Keratinocyte (primary cell): ENCODE results near the gene PKD1. TPM values are rescaled to one million over a fixed set of nuclear protein-coding genes. Genes with fewer than 3 reads are reported as not detected.

Experiments
- DNase-seq: peaks from one replicate; pipeline ENCODE4 v3.0.0-alpha.2; 2011; ENCODE audit warnings: low read depth, missing footprints, low spot score
- FAIRE-seq: peaks from 2 replicates; lab custom pipeline; 2011; peaks lifted over from hg19 to GRCh38; lab: Jason Lieb, UNC
- H2AFZ ChIP-seq: 2 replicates; pipeline ENCODE4 v1.6.0; 2012; ENCODE audit warnings: low read length, control low read depth, inconsistent platforms; ENCODE audit not compliant: control insufficient read depth
- H3K27ac ChIP-seq: 2 replicates; pipeline ENCODE4 v1.5.1; 2011; ENCODE audit warnings: low read length; ENCODE audit not compliant: control insufficient read depth, insufficient read depth
- H3K27me3 ChIP-seq: 3 replicates; pipeline ENCODE4 v1.6.0; 2011; ENCODE audit warnings: low read length; ENCODE audit not compliant: control insufficient read depth, insufficient read depth; ENCODE audit errors: extremely low read depth
- H3K36me3 ChIP-seq, 2 experiments: 2 replicates in 1 of 2; 3 replicates in 1 of 2; pipeline ENCODE4 v1.5.1; 2011; ENCODE audit warnings: low read length in 2 of 2, mild to moderate bottlenecking in 1 of 2; ENCODE audit not compliant: control insufficient read depth in 2 of 2, insufficient read depth in 2 of 2; ENCODE audit errors: extremely low read depth in 1 of 2
- H3K4me1 ChIP-seq: 3 replicates; pipeline ENCODE4 v1.5.1; 2011; ENCODE audit warnings: low read length; ENCODE audit not compliant: control insufficient read depth, insufficient read depth; ENCODE audit errors: extremely low read depth
- H3K4me2 ChIP-seq: 3 replicates; pipeline ENCODE4 v1.6.0; 2011; ENCODE audit warnings: low read depth, low read length; ENCODE audit not compliant: control insufficient read depth, insufficient read depth; ENCODE audit errors: extremely low read depth
- H3K4me3 ChIP-seq, 3 experiments: fragments of 200-600 bp in 1 of 3; sonication (generic) in 1 of 3; 2 replicates in 2 of 3; 3 replicates in 1 of 3; pipeline ENCODE4 v1.5.1; 2011 to 2016; ENCODE audit warnings: low read length in 3 of 3, mild to moderate bottlenecking in 3 of 3, control low read depth in 2 of 3, inconsistent platforms in 1 of 3, low read depth in 1 of 3, mixed read lengths in 1 of 3, mixed run types in 1 of 3, moderate library complexity in 1 of 3; ENCODE audit not compliant: control insufficient read depth in 2 of 3, insufficient read depth in 2 of 3; ENCODE audit errors: extremely low read depth in 1 of 3
- H3K79me2 ChIP-seq: 2 replicates; pipeline ENCODE4 v1.6.0; 2012; ENCODE audit warnings: low read length; ENCODE audit not compliant: control insufficient read depth, insufficient read depth
- H3K9ac ChIP-seq: 3 replicates; pipeline ENCODE4 v1.6.0; 2011; ENCODE audit warnings: low read length; ENCODE audit not compliant: control insufficient read depth, insufficient read depth; ENCODE audit errors: extremely low read depth
- H3K9me1 ChIP-seq: 3 replicates; pipeline ENCODE4 v1.6.0; 2011; ENCODE audit warnings: low read length; ENCODE audit not compliant: control insufficient read depth, insufficient read depth; ENCODE audit errors: extremely low read depth
- H3K9me3 ChIP-seq: 2 replicates; pipeline ENCODE4 v1.5.1; 2012; ENCODE audit warnings: low read depth, low read length; ENCODE audit not compliant: control insufficient read depth
- H4K20me1 ChIP-seq: 3 replicates; pipeline ENCODE4 v1.6.0; 2011; ENCODE audit warnings: low read length; ENCODE audit not compliant: control insufficient read depth, insufficient read depth; ENCODE audit errors: extremely low read depth
- EZH2 ChIP-seq: IDR thresholded peaks from one replicate; pipeline ENCODE4 v1.6.1; 2012; ENCODE audit warnings: inconsistent platforms, mild to moderate bottlenecking, low read length, moderate library complexity
- dilution Hi-C: fragments of 300-500 bp; cut with MboI; formaldehyde crosslinking; loops from one replicate; pipeline ENCODE4 v1.7.0; 2020; ENCODE audit warnings: low sequenced_read_pairs; ENCODE audit not compliant: extremely low pct_ligation_motif_present
- polyA plus RNA-seq, 5 experiments: library from polyadenylated mRNA; depleted of rRNA in 3 of 5; stranded (reverse) in 3 of 5; stranded (forward) in 1 of 5; unstranded in 1 of 5; fragments of >200 nt; gene quantifications; 1 replicate in 1 of 5; 2 replicates in 3 of 5; 3 replicates in 1 of 5; pipeline versions ENCODE4 v1.2.1 to v1.2.3, GENCODE V29; 2011 to 2012; ENCODE audit warnings: missing spikeins in 2 of 5, low read depth in 1 of 5, low replicate concordance in 1 of 5
- TF ChIP-seq, protein P1 (sequence below), 3 experiments: IDR thresholded peaks in 1 of 3; conservative IDR thresholded peaks in 1 of 3; optimal IDR thresholded peaks in 1 of 3; 2 replicates in 2 of 3; 3 replicates in 1 of 3; pipeline versions ENCODE3 to v1.5.1; 2011; ENCODE audit warnings: low read length in 3 of 3, mild to moderate bottlenecking in 3 of 3, moderate library complexity in 2 of 3, control low read depth in 1 of 3, inconsistent platforms in 1 of 3; ENCODE audit not compliant: insufficient read depth in 2 of 3; ENCODE audit errors: extremely low read depth in 1 of 3

PKD1 gene
- polyA plus RNA-seq, 1 donor (not counting 4 experiments of a cell fraction or from before 2014, with no cell fraction given): 10.6 TPM

DNA sequence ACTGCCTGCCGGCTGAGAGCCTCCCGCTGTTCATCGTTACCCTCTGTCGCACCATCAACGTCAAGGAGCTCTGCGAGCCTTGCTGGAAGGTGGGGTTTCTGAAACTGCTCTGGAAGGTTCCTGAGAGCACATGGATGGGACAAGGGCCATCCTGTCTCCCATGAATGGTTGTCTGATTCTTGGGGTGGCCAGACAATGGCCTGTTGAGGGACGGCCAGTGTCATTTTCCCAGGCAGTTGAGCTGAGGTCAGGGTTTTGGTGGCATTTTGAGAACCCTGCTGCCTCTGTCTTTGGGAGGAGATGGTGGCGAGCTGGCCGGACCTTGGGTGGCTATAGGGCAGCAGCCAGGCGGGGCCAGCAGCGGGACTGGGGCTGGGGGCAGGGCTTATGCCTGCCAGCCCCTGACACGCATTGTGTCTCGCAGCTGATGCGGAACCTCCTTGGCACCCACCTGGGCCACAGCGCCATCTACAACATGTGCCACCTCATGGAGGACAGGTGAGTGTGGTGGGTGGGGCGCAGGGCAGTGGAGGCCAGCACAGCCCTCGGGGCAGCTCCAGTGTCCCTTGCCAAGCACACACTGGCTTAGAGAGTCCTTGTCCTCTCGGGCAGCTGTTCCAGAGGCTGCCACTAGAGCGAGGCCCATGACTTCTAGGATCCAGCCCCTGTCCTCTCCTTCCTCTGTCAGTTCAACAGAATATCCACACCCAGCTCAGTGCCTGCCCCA is 78.9 kb downstream of the PKD1 start:
- Histone ChIP-seq H3K4me2 (no peak overlapping the region), H4K20me1 (peaks cover 2% of the 10 kb centered on the region), H3K4me1 (no peaks in the 10 kb centered on the region), H3K27me3 (no peaks in the 10 kb centered on the region), H3K36me3 (peaks cover 8 to 26% of the 10 kb centered on the region in 2 experiments), H3K79me2 (no peaks in the 10 kb centered on the region), H2AFZ (no peak overlapping the region), H3K4me3 (no peak overlapping the region), H3K9me3 (no peaks in the 10 kb centered on the region), H3K9ac (no peak overlapping the region), H3K27ac (no peak overlapping the region), H3K9me1 (no peaks in the 10 kb centered on the region)
- dilution Hi-C loops: no loop called here
- FAIRE-seq (no peak), DNase-seq (no peak)
- TF ChIP-seq EZH2: no peak
- TF ChIP-seq, protein P1, sequence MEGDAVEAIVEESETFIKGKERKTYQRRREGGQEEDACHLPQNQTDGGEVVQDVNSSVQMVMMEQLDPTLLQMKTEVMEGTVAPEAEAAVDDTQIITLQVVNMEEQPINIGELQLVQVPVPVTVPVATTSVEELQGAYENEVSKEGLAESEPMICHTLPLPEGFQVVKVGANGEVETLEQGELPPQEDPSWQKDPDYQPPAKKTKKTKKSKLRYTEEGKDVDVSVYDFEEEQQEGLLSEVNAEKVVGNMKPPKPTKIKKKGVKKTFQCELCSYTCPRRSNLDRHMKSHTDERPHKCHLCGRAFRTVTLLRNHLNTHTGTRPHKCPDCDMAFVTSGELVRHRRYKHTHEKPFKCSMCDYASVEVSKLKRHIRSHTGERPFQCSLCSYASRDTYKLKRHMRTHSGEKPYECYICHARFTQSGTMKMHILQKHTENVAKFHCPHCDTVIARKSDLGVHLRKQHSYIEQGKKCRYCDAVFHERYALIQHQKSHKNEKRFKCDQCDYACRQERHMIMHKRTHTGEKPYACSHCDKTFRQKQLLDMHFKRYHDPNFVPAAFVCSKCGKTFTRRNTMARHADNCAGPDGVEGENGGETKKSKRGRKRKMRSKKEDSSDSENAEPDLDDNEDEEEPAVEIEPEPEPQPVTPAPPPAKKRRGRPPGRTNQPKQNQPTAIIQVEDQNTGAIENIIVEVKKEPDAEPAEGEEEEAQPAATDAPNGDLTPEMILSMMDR (optimal IDR thresholded peaks at IDR 0.05 in 1 of 3, IDR thresholded peaks at IDR 0.05 in 1 of 3, conservative IDR thresholded peaks at IDR 0.05 in 1 of 3; ENCODE audit: extremely low read depth in 1 of 3, insufficient read depth in 2 of 3, low read length in 3 of 3): peak in 2 of 3 experiments; percentile 9 to 14

DNA sequence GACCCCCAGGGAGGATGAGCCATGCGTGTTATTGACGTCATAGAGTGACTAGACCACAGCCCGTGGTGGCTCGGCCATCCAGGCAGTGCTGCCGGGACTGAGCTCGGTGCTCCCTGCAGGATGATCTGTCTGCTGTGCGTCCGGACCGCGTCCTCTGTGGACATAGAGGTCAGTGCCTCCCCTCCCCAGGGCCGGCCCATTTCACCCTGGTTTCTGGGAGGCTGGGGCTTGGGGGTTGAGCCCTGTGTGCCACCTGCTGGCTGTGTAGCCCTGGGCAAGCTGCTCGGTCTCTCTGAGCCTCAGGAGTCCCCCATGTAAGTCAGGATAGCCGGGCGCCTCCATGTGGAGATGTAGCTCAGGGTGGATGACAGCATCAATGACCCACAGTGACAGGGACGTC is 79.6 kb downstream of the PKD1 start:
- dilution Hi-C loops: no loop called here
- Histone ChIP-seq H3K79me2 (no peaks in the 10 kb centered on the region), H3K36me3 (peaks cover 8 to 26% of the 10 kb centered on the region in 2 experiments), H3K4me2 (no peak overlapping the region), H2AFZ (no peak overlapping the region), H3K4me1 (no peaks in the 10 kb centered on the region), H3K4me3 (no peak overlapping the region), H3K27me3 (no peaks in the 10 kb centered on the region), H3K9me1 (no peaks in the 10 kb centered on the region), H4K20me1 (no peaks in the 10 kb centered on the region), H3K9ac (no peak overlapping the region), H3K9me3 (no peaks in the 10 kb centered on the region), H3K27ac (no peak overlapping the region)
- no peak for FAIRE-seq
- TF ChIP-seq, protein P1 (optimal IDR thresholded peaks at IDR 0.05 in 1 of 3, IDR thresholded peaks at IDR 0.05 in 1 of 3, conservative IDR thresholded peaks at IDR 0.05 in 1 of 3; ENCODE audit: extremely low read depth in 1 of 3, insufficient read depth in 2 of 3, low read length in 3 of 3): peak in 1 of 3 experiments; percentile 12
- TF ChIP-seq EZH2: no peak
- DNase-seq: no peak
